CD14-positive monocyte (primary cell): ENCODE measurements around the gene COPG2. TPM values are rescaled to one million over a fixed set of nuclear protein-coding genes. Genes with fewer than 3 reads are reported as not detected.

Experiments
- DNase-seq, 3 donors: peaks; one replicate each; pipeline ENCODE4 v3.0.0-alpha.2; 2011 to 2022
- H2AFZ ChIP-seq: 2 replicates; pipeline ENCODE4 v1.6.0; 2012; ENCODE audit warnings: mild to moderate bottlenecking, low read depth, low read length, inconsistent platforms; ENCODE audit not compliant: insufficient read depth, poor library complexity, severe bottlenecking
- H3K27ac ChIP-seq, 2 donors: 1 replicate in 1 of 2; 2 replicates in 1 of 2; pipeline ENCODE4 v1.5.1; 2012 to 2013; ENCODE audit warnings: low read length in 2 of 2, control low read depth in 1 of 2, inconsistent platforms in 1 of 2, low read depth in 1 of 2, mild to moderate bottlenecking in 1 of 2
- H3K27me3 ChIP-seq, 2 donors: one replicate each; pipeline versions ENCODE4 v1.6.0 to v1.6.1; 2011 to 2013; ENCODE audit warnings: low read length in 2 of 2; ENCODE audit not compliant: control insufficient read depth in 2 of 2, insufficient read depth in 2 of 2
- H3K36me3 ChIP-seq, 2 donors: replicated peaks in 1 of 2; 1 replicate in 1 of 2; 2 replicates in 1 of 2; pipeline versions ENCODE4 v1.5.1 to v1.6.1; 2012 to 2013; ENCODE audit warnings: low read length in 2 of 2, control low read depth in 1 of 2, inconsistent platforms in 1 of 2, mild to moderate bottlenecking in 1 of 2; ENCODE audit not compliant: insufficient read depth in 2 of 2, control insufficient read depth in 1 of 2
- H3K4me1 ChIP-seq, 2 donors: 1 replicate in 1 of 2; 2 replicates in 1 of 2; pipeline versions ENCODE4 v1.5.1 to v1.6.1; 2012 to 2013; ENCODE audit warnings: low read length in 2 of 2, control low read depth in 1 of 2, inconsistent platforms in 1 of 2, mild to moderate bottlenecking in 1 of 2, moderate library complexity in 1 of 2; ENCODE audit not compliant: insufficient read depth in 2 of 2, control insufficient read depth in 1 of 2
- H3K4me2 ChIP-seq: replicated peaks from 2 replicates; pipeline ENCODE3; 2012; ENCODE audit warnings: low read length, moderate library complexity, mild to moderate bottlenecking; ENCODE audit not compliant: poor library complexity, severe bottlenecking; ENCODE audit errors: extremely low read depth
- H3K4me3 ChIP-seq, 3 experiments: fragments of 200-600 bp in 1 of 3; sonication (generic) in 1 of 3; replicated peaks in 1 of 3; 1 replicate in 2 of 3; 2 replicates in 1 of 3; pipeline ENCODE4 v1.5.1; 2011 to 2013; ENCODE audit warnings: low read length in 3 of 3, mild to moderate bottlenecking in 3 of 3, control low read depth in 2 of 3, low read depth in 2 of 3, inconsistent platforms in 1 of 3, moderate library complexity in 1 of 3
- H3K79me2 ChIP-seq: 2 replicates; pipeline ENCODE4 v1.6.0; 2012; ENCODE audit warnings: mild to moderate bottlenecking, control low read depth, inconsistent platforms, low read length, moderate library complexity; ENCODE audit not compliant: insufficient read depth
- H3K9ac ChIP-seq: 2 replicates; pipeline ENCODE4 v1.6.0; 2017; ENCODE audit warnings: low read length, mild to moderate bottlenecking; ENCODE audit not compliant: insufficient read depth, poor library complexity, severe bottlenecking
- H3K9me3 ChIP-seq, 2 donors: replicated peaks in 1 of 2; 1 replicate in 1 of 2; 2 replicates in 1 of 2; pipeline versions ENCODE4 v1.5.1 to v1.6.1; 2012 to 2013; ENCODE audit warnings: low read length in 2 of 2, control low read depth in 1 of 2; ENCODE audit not compliant: control insufficient read depth in 1 of 2, insufficient read depth in 1 of 2
- H4K20me1 ChIP-seq: 2 replicates; pipeline ENCODE4 v1.6.0; 2012; ENCODE audit warnings: mild to moderate bottlenecking, low read length, control low read depth, moderate library complexity; ENCODE audit not compliant: insufficient read depth
- H3K27ac Mint-ChIP-seq, 7 donors: one replicate each; pipeline ENCODE4 v1.8.0; 2020; ENCODE audit warnings: mild to moderate bottlenecking in 7 of 7, mixed read lengths in 7 of 7, moderate library complexity in 6 of 7, inconsistent platforms in 2 of 7
- H3K27me3 Mint-ChIP-seq, 3 donors: one replicate each; pipeline ENCODE4 v1.8.0; 2021 to 2022; ENCODE audit warnings: low read depth in 3 of 3, mild to moderate bottlenecking in 3 of 3, mixed read lengths in 3 of 3, moderate library complexity in 3 of 3, inconsistent platforms in 1 of 3
- H3K36me3 Mint-ChIP-seq, 2 donors: one replicate each; pipeline ENCODE4 v1.8.0; 2020; ENCODE audit warnings: mixed read lengths in 2 of 2, inconsistent platforms in 1 of 2, mild to moderate bottlenecking in 1 of 2
- H3K4me1 Mint-ChIP-seq: one replicate; pipeline ENCODE4 v1.8.0; 2020; ENCODE audit warnings: mild to moderate bottlenecking, mixed read lengths
- H3K4me3 Mint-ChIP-seq, 2 donors: one replicate each; pipeline ENCODE4 v1.8.0; 2020; ENCODE audit warnings: mild to moderate bottlenecking in 2 of 2, mixed read lengths in 2 of 2, moderate library complexity in 1 of 2
- H3K9me3 Mint-ChIP-seq, 7 donors: one replicate each; pipeline ENCODE4 v1.8.0; 2020 to 2022; ENCODE audit warnings: mixed read lengths in 7 of 7, mild to moderate bottlenecking in 6 of 7, moderate library complexity in 6 of 7, inconsistent platforms in 2 of 7
- CTCF ChIP-seq: fragments of 200-600 bp; IDR thresholded peaks from one replicate; pipeline ENCODE4 v1.8.0; 2022; ENCODE audit warnings: antibody characterized with exemption, mild to moderate bottlenecking
- WGBS: methylation state at CpG from one replicate; pipeline ENCODE4 v1.1.5; 2013; ENCODE audit warnings: missing lambda C conversion rate; ENCODE audit not compliant: insufficient coverage; 5-methylcytosine and 5-hydroxymethylcytosine counted together
- intact Hi-C, 2 donors: fragments of 100-400 bp; cut with micrococcal nuclease; formaldehyde crosslinking; loops; one replicate each; pipeline versions ENCODE4 v1.15.0 to v1.15.1; 2023
- polyA plus RNA-seq, 3 donors: library from polyadenylated mRNA; depleted of rRNA in 1 of 3; unstranded in 2 of 3; stranded (reverse) in 1 of 3; fragments of 300-500 nt in 2 of 3; fragments of >200 nt in 1 of 3; fragmentation: Illumina TruSeq in 2 of 3; gene quantifications; 1 replicate in 2 of 3; 2 replicates in 1 of 3; pipeline ENCODE4 v1.2.3, GENCODE V29; 2012 to 2021

The COPG2 gene
- polyA plus RNA-seq, 3 donors = 2.7 to 10.3 (median 9.6) TPM

- peak; percentile 79 for TF ChIP-seq CTCF
- no peaks in the 10 kb centered on the region for H4K20me1 ChIP-seq
- H3K9me3 ChIP-seq = peaks cover 19 to 30% of the 10 kb centered on the region in 2 donors
- peaks cover 65 to 77% (median 69%) of the 10 kb centered on the region in 3 donors for H3K27me3 Mint-ChIP-seq
- peak overlapping the region; percentile 70 for H3K4me2 ChIP-seq
- peaks cover 49% of the 10 kb centered on the region for H3K4me1 Mint-ChIP-seq
- peaks cover 14 to 28% (median 24%) of the 10 kb centered on the region in 7 donors for H3K9me3 Mint-ChIP-seq
- H3K4me3 ChIP-seq = peak overlapping the region; percentile 2 to 70 (median 34)
- intact Hi-C loops = no loop called here
- peak overlapping the region; percentile 71 for H2AFZ ChIP-seq
- H3K27ac Mint-ChIP-seq = peak overlapping the region in 1 of 7 donors; percentile 58
- H3K9ac ChIP-seq = no peak overlapping the region
- peak in 2 of 3 donors; percentile 24 to 31 for DNase-seq
- peaks cover 4% of the 10 kb centered on the region in 2 donors for H3K36me3 Mint-ChIP-seq
- peaks cover 26 to 65% of the 10 kb centered on the region in 2 donors for H3K27me3 ChIP-seq
- H3K4me1 ChIP-seq = peaks cover 42 to 47% of the 10 kb centered on the region in 2 donors
- no peaks in the 10 kb centered on the region for H3K79me2 ChIP-seq
- H3K4me3 Mint-ChIP-seq = peak overlapping the region; percentile 79 to 98
- H3K36me3 ChIP-seq = no peaks in the 10 kb centered on the region
- WGBS = 47% methylated on average over 58 of the region's 62 CpGs
- no peak overlapping the region for H3K27ac ChIP-seq
Observed at GRCh38 chr7:130490888-130491804, 177.4 kb downstream of the COPG2 start.

- WGBS = 51% methylated on average over 18 of the region's 21 CpGs
- peak overlapping the region; percentile 2 to 70 (median 19) for H3K4me3 ChIP-seq
- intact Hi-C loops = no loop called here
- no peak for TF ChIP-seq CTCF
- peaks cover 19 to 30% of the 10 kb centered on the region in 2 donors for H3K9me3 ChIP-seq
- H3K4me3 Mint-ChIP-seq = peak overlapping the region; percentile 79 to 98
- no peaks in the 10 kb centered on the region for H3K36me3 ChIP-seq
- H2AFZ ChIP-seq = no peak overlapping the region
- no peaks in the 10 kb centered on the region for H3K79me2 ChIP-seq
- H3K9ac ChIP-seq = no peak overlapping the region
- peaks cover 62 to 79% (median 69%) of the 10 kb centered on the region in 3 donors for H3K27me3 Mint-ChIP-seq
- no peaks in the 10 kb centered on the region for H4K20me1 ChIP-seq
- peaks cover 55% of the 10 kb centered on the region for H3K4me1 Mint-ChIP-seq
- H3K4me1 ChIP-seq = peaks cover 50 to 55% of the 10 kb centered on the region in 2 donors
- peaks cover 18 to 28% (median 26%) of the 10 kb centered on the region in 7 donors for H3K9me3 Mint-ChIP-seq
- DNase-seq = peak in 1 of 3 donors; percentile 6
- H3K27me3 ChIP-seq = peaks cover 26 to 65% of the 10 kb centered on the region in 2 donors
- peak overlapping the region; percentile 70 for H3K4me2 ChIP-seq
- no peak overlapping the region for H3K27ac ChIP-seq
- peaks cover 4% of the 10 kb centered on the region in 2 donors for H3K36me3 Mint-ChIP-seq
- H3K27ac Mint-ChIP-seq = no peak overlapping the region
Observed at GRCh38 chr7:130490311-130490791, 178.2 kb downstream of the COPG2 start.
